ENCODE data around the gene C6orf136. TPM values are rescaled to one million over a fixed set of nuclear protein-coding genes. Genes with fewer than 3 reads are reported as not detected.
A peak's percentile ranks its signal among the peaks of the same experiment; 100 is the strongest.

Gene C6orf136
- total RNA-seq, 1 donor from 2014 or later: 12.0 TPM

- H3K4me3 Mint-ChIP-seq: peak overlapping the region; percentile 83
- no peak for TF ChIP-seq CTCF (IDR thresholded peaks at IDR 0.05; ENCODE audit: unreplicated experiment)
- H3K36me3 Mint-ChIP-seq: peaks cover 31% of the 10 kb centered on the region
- no peaks in the 10 kb centered on the region for H3K27me3 Mint-ChIP-seq (ENCODE audit: low read depth)
- no peaks in the 10 kb centered on the region for H3K9me3 Mint-ChIP-seq
- H3K27ac Mint-ChIP-seq: peak overlapping the region; percentile 88
- peak; percentile 73 to 86 for DNase-seq (ENCODE audit: low spot score in 2 of 2, unreplicated experiment in 2 of 2)
- H3K4me1 Mint-ChIP-seq: peaks cover 21% of the 10 kb centered on the region
Observed at GRCh38 chr6:30647242-30648116, 546 bp downstream of the C6orf136 start.

- Mint-ChIP-seq H3K36me3 (peaks cover 27% of the 10 kb centered on the region), H3K27me3 (ENCODE audit: low read depth) (no peaks in the 10 kb centered on the region), H3K27ac (no peak overlapping the region), H3K4me3 (no peak overlapping the region), H3K9me3 (no peaks in the 10 kb centered on the region), H3K4me1 (peaks cover 13% of the 10 kb centered on the region)
- no peak for TF ChIP-seq CTCF (IDR thresholded peaks at IDR 0.05; ENCODE audit: unreplicated experiment)
- no peak for DNase-seq (ENCODE audit: low spot score in 2 of 2, unreplicated experiment in 2 of 2)
Observed at GRCh38 chr6:30651143-30651542, 4.2 kb downstream of the C6orf136 start.

- Mint-ChIP-seq H3K4me3 (no peak overlapping the region), H3K27me3 (ENCODE audit: low read depth) (no peaks in the 10 kb centered on the region), H3K4me1 (no peaks in the 10 kb centered on the region), H3K36me3 (peaks cover 49% of the 10 kb centered on the region), H3K27ac (no peak overlapping the region), H3K9me3 (no peaks in the 10 kb centered on the region)
- no peak for DNase-seq (ENCODE audit: low spot score in 2 of 2, unreplicated experiment in 2 of 2)
- no peak for TF ChIP-seq CTCF (IDR thresholded peaks at IDR 0.05; ENCODE audit: unreplicated experiment)
Observed at GRCh38 chr6:30654798-30655742, 8.1 kb downstream of the C6orf136 start.

- no peak overlapping the region for H3K4me3 Mint-ChIP-seq
- no peaks in the 10 kb centered on the region for H3K4me1 Mint-ChIP-seq
- peaks cover 51% of the 10 kb centered on the region for H3K36me3 Mint-ChIP-seq
- no peak for TF ChIP-seq CTCF (IDR thresholded peaks at IDR 0.05; ENCODE audit: unreplicated experiment)
- no peaks in the 10 kb centered on the region for H3K9me3 Mint-ChIP-seq
- H3K27ac Mint-ChIP-seq: no peak overlapping the region
- no peaks in the 10 kb centered on the region for H3K27me3 Mint-ChIP-seq (ENCODE audit: low read depth)
- DNase-seq (ENCODE audit: low spot score in 2 of 2, unreplicated experiment in 2 of 2): no peak
Observed at GRCh38 chr6:30655743-30656094, 8.8 kb downstream of the C6orf136 start.

- H3K9me3 Mint-ChIP-seq: no peaks in the 10 kb centered on the region
- H3K27me3 Mint-ChIP-seq (ENCODE audit: low read depth): no peaks in the 10 kb centered on the region
- TF ChIP-seq CTCF (IDR thresholded peaks at IDR 0.05; ENCODE audit: unreplicated experiment): no peak
- DNase-seq (ENCODE audit: low spot score in 2 of 2, unreplicated experiment in 2 of 2): no peak
- H3K36me3 Mint-ChIP-seq: peaks cover 50% of the 10 kb centered on the region
- no peak overlapping the region for H3K4me3 Mint-ChIP-seq
- H3K4me1 Mint-ChIP-seq: no peaks in the 10 kb centered on the region
- no peak overlapping the region for H3K27ac Mint-ChIP-seq
Observed at GRCh38 chr6:30656513-30656912, 9.6 kb downstream of the C6orf136 start.

Data from mesothelial cell of epicardium (in vitro differentiated cells).